SK-N-SH (cell line): ENCODE measurements around the gene TFEB. TPM values are rescaled to one million over a fixed set of nuclear protein-coding genes. Genes with fewer than 3 reads are reported as not detected.

Experiments
- CTCF ChIA-PET: fragments of 300-600, 350-600 bp; formaldehyde crosslinking; extraction: SDS; loops from one replicate; lab custom pipeline; 2021; lab: Yijun Ruan, JAX
- POLR2A ChIA-PET: fragments of 350-600 bp; sonication (Branson Sonifier 250); formaldehyde crosslinking; extraction: SDS; loops from one replicate; lab custom pipeline; 2020; ENCODE audit warnings: antibody characterized with exemption, inconsistent platforms; lab: Yijun Ruan, JAX
- DNase-seq: peaks from one replicate; pipeline ENCODE4 v3.0.0; 2012
- H2AFZ ChIP-seq: fragments of 200-600 bp; sonication (generic); 2 replicates; pipeline ENCODE4 v1.8.1; 2016; ENCODE audit warnings: antibody characterized with exemption, mild to moderate bottlenecking, low read depth
- H3F3A ChIP-seq: fragments of 200-600 bp; sonication (generic); replicated peaks from 2 replicates; pipeline ENCODE3; 2016; ENCODE audit warnings: antibody characterized with exemption, mild to moderate bottlenecking; ENCODE audit not compliant: insufficient read depth
- H3K27ac ChIP-seq, 2 experiments: fragments of 200-500 bp in 1 of 2; fragments of 200-600 bp in 1 of 2; sonication (Bioruptor generic) in 1 of 2; sonication (generic), shearing (Covaris generic) in 1 of 2; 2 replicates each; pipeline versions ENCODE4 v1.5.1 to v1.6.1; 2014 to 2016; ENCODE audit warnings: low read depth in 2 of 2, inconsistent platforms in 1 of 2, low read length in 1 of 2, mild to moderate bottlenecking in 1 of 2, mixed read lengths in 1 of 2
- H3K27me3 ChIP-seq: fragments of 200-600 bp; sonication (generic), shearing (Covaris generic); 2 replicates; pipeline ENCODE4 v1.6.1; 2016; ENCODE audit warnings: mixed run types; ENCODE audit not compliant: insufficient read depth
- H3K36me3 ChIP-seq, 2 experiments: fragments of 200-500 bp in 1 of 2; fragments of 200-600 bp in 1 of 2; sonication (Bioruptor generic) in 1 of 2; sonication (generic) in 1 of 2; replicated peaks in 1 of 2; 2 replicates each; pipeline versions ENCODE3 to v1.5.1; 2014 to 2016; ENCODE audit warnings: low read length in 1 of 2, mild to moderate bottlenecking in 1 of 2; ENCODE audit not compliant: insufficient read depth in 2 of 2, control insufficient read depth in 1 of 2
- H3K4me1 ChIP-seq, 2 experiments: fragments of 200-500 bp in 1 of 2; fragments of 200-600 bp in 1 of 2; sonication (Bioruptor generic) in 1 of 2; sonication (generic), shearing (Covaris generic) in 1 of 2; 2 replicates each; pipeline versions ENCODE4 v1.5.1 to v1.6.1; 2014 to 2016; ENCODE audit warnings: low read depth in 1 of 2, low read length in 1 of 2, mixed run types in 1 of 2; ENCODE audit not compliant: insufficient read depth in 2 of 2, control insufficient read depth in 1 of 2
- H3K4me2 ChIP-seq: fragments of 200-600 bp; sonication (generic), shearing (Covaris generic); 2 replicates; pipeline ENCODE4 v1.6.1; 2017; ENCODE audit warnings: mixed run types
- H3K4me3 ChIP-seq, 2 experiments: fragments of 200-500 bp in 1 of 2; fragments of 200-600 bp in 1 of 2; sonication (Bioruptor generic) in 1 of 2; sonication (generic), shearing (Covaris generic) in 1 of 2; 2 replicates each; pipeline versions ENCODE4 v1.5.1 to v1.8.1; 2014 to 2016; ENCODE audit warnings: low read depth in 2 of 2, inconsistent platforms in 1 of 2, low read length in 1 of 2, mild to moderate bottlenecking in 1 of 2, mixed read lengths in 1 of 2, moderate library complexity in 1 of 2
- H3K79me2 ChIP-seq: fragments of 200-600 bp; sonication (generic); 2 replicates; pipeline ENCODE4 v1.8.1; 2017; ENCODE audit warnings: mild to moderate bottlenecking; ENCODE audit not compliant: insufficient read depth
- H3K9ac ChIP-seq: fragments of 200-600 bp; sonication (generic); 2 replicates; pipeline ENCODE4 v1.6.1; 2017; ENCODE audit warnings: mixed run types
- H3K9me2 ChIP-seq: fragments of 200-600 bp; sonication (generic); 2 replicates; pipeline ENCODE4 v1.6.1; 2017; ENCODE audit warnings: mixed run types
- H3K9me3 ChIP-seq: fragments of 200-600 bp; sonication (generic); 2 replicates; pipeline ENCODE4 v1.6.1; 2017; ENCODE audit warnings: mixed run types, mild to moderate bottlenecking, moderate library complexity
- H4K20me1 ChIP-seq: fragments of 200-600 bp; sonication (generic); 2 replicates; pipeline ENCODE4 v1.6.1; 2017; ENCODE audit warnings: mild to moderate bottlenecking, mixed run types; ENCODE audit not compliant: insufficient read depth
- CHD2 ChIP-seq: fragments of 150-350 bp; IDR thresholded peaks from 2 replicates; pipeline ENCODE4 v1.6.1; 2018; ENCODE audit warnings: low read length; ENCODE audit not compliant: partially characterized antibody
- EP300 ChIP-seq, 2 experiments: IDR thresholded peaks; 2 replicates each; pipeline versions ENCODE4 v1.4.0 to v1.6.1; 2012; ENCODE audit warnings: borderline replicate concordance in 1 of 2, low read depth in 1 of 2, low read length in 1 of 2
- EZH2phosphoT487 ChIP-seq: fragments of 200-600 bp; sonication (generic); IDR thresholded peaks from 2 replicates; pipeline ENCODE4 v1.6.1; 2017; ENCODE audit warnings: low read depth, mixed run types, mild to moderate bottlenecking, antibody characterized with exemption, moderate library complexity, borderline replicate concordance
- FOSL2 ChIP-seq: IDR thresholded peaks from 2 replicates; pipeline ENCODE4 v1.4.0; 2012; ENCODE audit warnings: low read depth, mild to moderate bottlenecking, moderate library complexity, borderline replicate concordance
- FOXJ3 ChIP-seq: sonication (generic); formaldehyde crosslinking; IDR thresholded peaks from 2 replicates; pipeline ENCODE4 v1.5.1; 2020; ENCODE audit warnings: mild to moderate bottlenecking, missing genetic modification reagents
- FOXM1 ChIP-seq: IDR thresholded peaks from 2 replicates; pipeline ENCODE4 v1.4.0; 2012; ENCODE audit warnings: low read depth, mild to moderate bottlenecking
- GABPA ChIP-seq: IDR thresholded peaks from 2 replicates; pipeline ENCODE4 v1.4.0; 2012; ENCODE audit warnings: low read depth, mild to moderate bottlenecking
- GATA2 ChIP-seq: sonication (generic); formaldehyde crosslinking; IDR thresholded peaks from 2 replicates; pipeline ENCODE4 v1.5.0; 2020; ENCODE audit warnings: mild to moderate bottlenecking, missing genetic modification reagents
- JUND ChIP-seq: IDR thresholded peaks from 2 replicates; pipeline ENCODE4 v1.4.0; 2012
- MXI1 ChIP-seq: IDR thresholded peaks from 2 replicates; pipeline ENCODE4 v1.6.1; 2012; ENCODE audit warnings: mild to moderate bottlenecking, low read depth, low read length, improper control_type of control experiment
- NRF1 ChIP-seq: IDR thresholded peaks from 2 replicates; pipeline ENCODE4 v1.6.1; 2012; ENCODE audit warnings: low read depth, mild to moderate bottlenecking, low read length
- POLR2AphosphoS5 ChIP-seq: IDR thresholded peaks from 2 replicates; pipeline ENCODE4 v1.6.1; 2012; ENCODE audit warnings: low read depth, low read length
- RAD21 ChIP-seq: IDR thresholded peaks from 2 replicates; pipeline ENCODE4 v1.6.1; 2012; ENCODE audit warnings: mild to moderate bottlenecking, low read length
- RFX5 ChIP-seq: IDR thresholded peaks from 2 replicates; pipeline ENCODE4 v1.6.1; 2012; ENCODE audit warnings: mild to moderate bottlenecking, improper control_type of control experiment, low read length
- RXRA ChIP-seq: IDR thresholded peaks from 2 replicates; pipeline ENCODE4 v1.4.0; 2012; ENCODE audit warnings: low read depth, mild to moderate bottlenecking, borderline replicate concordance
- SIN3A ChIP-seq: IDR thresholded peaks from 2 replicates; pipeline ENCODE4 v1.6.1; 2012; ENCODE audit warnings: low read depth, mild to moderate bottlenecking, low read length, moderate library complexity, borderline replicate concordance
- SMC3 ChIP-seq: IDR thresholded peaks from 2 replicates; pipeline ENCODE4 v1.6.1; 2012; ENCODE audit warnings: low read depth, low read length, improper control_type of control experiment
- TCF12 ChIP-seq: IDR thresholded peaks from 2 replicates; pipeline ENCODE4 v1.4.0; 2012
- WGBS: methylation state at CpG from one replicate; pipeline ENCODE4 v1.1.6; 2017; ENCODE audit warnings: low lambda C conversion rate; 5-methylcytosine and 5-hydroxymethylcytosine counted together
- polyA plus RNA-seq, 3 experiments: library from polyadenylated mRNA; depleted of rRNA; stranded (reverse); fragments of >200 nt; gene quantifications; 2 replicates each; pipeline ENCODE4 v1.2.3, GENCODE V29; 2012
- TF ChIP-seq, protein P1 (sequence below): IDR thresholded peaks from 2 replicates; pipeline ENCODE4 v1.4.0; 2012; ENCODE audit warnings: low read depth, borderline replicate concordance
- TF ChIP-seq, protein P2 (sequence below): IDR thresholded peaks from 2 replicates; pipeline ENCODE4 v1.4.0; 2012; ENCODE audit warnings: low read depth
- TF ChIP-seq, protein P3 (sequence below): fragments of 200-600 bp; sonication (generic); IDR thresholded peaks from 2 replicates; pipeline ENCODE4 v1.6.1; 2017; ENCODE audit warnings: antibody characterized with exemption, mild to moderate bottlenecking, moderate library complexity
- TF ChIP-seq, protein P4 (sequence below): fragments of 150-350 bp; IDR thresholded peaks from 2 replicates; pipeline ENCODE4 v1.6.1; 2017; ENCODE audit warnings: antibody characterized with exemption, low read length, low read depth, borderline replicate concordance

TFEB gene
- polyA plus RNA-seq, 1 of the 3 experiments (the other 2 are of a cell fraction), result 6.2 TPM

DNA sequence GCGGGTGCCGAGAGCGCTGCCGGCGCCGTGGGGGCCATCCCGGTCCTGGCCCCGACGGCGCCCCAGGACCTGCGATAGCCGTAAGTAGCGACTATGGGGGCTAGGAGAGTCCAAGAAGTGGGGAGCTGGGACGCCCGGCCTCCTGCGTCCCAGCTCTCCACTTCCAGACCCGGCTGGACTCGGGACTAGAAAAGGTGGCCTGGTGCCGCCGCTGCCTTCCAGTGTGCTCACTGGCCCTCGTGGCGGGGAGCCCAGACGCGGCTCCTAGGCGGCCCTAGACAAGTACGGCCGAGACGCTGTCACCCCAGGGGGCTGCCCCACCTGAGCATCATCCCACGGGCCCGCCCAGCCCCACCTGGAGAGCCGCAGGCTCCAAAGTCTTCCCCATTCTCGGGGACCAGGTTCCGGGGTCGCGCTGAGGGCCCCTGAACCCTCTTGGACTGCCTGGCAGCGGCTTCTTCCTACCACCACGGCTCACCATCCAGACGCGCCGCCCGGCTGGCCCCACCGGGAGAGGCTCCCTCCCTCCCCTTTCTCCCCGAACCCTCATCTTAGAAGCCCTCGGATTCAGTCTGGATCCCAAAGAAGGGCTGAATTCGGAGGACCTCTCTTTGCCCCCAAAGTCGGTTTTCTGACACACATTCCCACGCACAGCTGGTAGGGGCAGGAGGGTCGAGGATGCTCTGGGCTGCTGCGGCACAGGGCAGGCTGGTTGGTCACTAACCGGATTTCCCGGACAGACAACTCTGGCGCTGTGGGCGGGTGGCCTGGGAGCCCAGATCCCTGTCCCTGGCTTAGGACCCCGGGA, 98.0 kb downstream of the TFEB start (continued):
- TF ChIP-seq, protein P1, sequence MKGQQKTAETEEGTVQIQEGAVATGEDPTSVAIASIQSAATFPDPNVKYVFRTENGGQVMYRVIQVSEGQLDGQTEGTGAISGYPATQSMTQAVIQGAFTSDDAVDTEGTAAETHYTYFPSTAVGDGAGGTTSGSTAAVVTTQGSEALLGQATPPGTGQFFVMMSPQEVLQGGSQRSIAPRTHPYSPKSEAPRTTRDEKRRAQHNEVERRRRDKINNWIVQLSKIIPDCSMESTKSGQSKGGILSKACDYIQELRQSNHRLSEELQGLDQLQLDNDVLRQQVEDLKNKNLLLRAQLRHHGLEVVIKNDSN, result no peak

DNA sequence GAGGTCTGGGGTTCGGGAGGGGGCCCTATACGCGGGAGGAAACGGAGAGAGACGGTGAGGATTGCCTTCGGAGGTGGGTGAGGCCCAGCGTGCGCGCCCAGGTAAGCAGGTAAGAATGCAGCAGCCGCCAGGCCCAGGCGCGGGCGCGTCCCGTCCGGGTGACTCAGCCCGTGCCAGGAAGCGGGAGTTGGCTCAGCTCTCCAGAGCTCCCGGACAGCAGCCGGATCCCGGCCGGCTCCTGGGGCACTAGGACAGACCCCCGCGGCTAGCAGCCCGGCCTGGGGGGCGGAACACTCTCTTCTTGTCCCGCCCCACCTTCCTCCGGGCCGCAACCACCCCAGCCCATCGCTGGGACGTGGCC, 98.6 kb downstream of the TFEB start:
- H3K27ac ChIP-seq, result no peak overlapping the region
- CTCF ChIA-PET, result interaction anchor here (0.9 to 1.4 kb wide), 3 partner anchors 13 to 46 kb away, joined by 3 to 5 read pairs (median 4); no protein-coding TSS in a partner anchor
- DNase-seq, result no peak
- H3K27me3 ChIP-seq, result peaks cover 2% of the 10 kb centered on the region; the same call in 1 of the 2 replicates
- WGBS, result 100% methylated on average over 6 of the region's 31 CpGs
- peaks cover 0 to 38% of the 10 kb centered on the region in 2 experiments; a peak in 1 of 4 replicates for H3K4me1 ChIP-seq
- H3K9ac ChIP-seq, result no peak overlapping the region
- H3K4me2 ChIP-seq, result no peak overlapping the region
- H3K4me3 ChIP-seq, result no peak overlapping the region
- H2AFZ ChIP-seq, result no peak overlapping the region
- H3K79me2 ChIP-seq, result no peaks in the 10 kb centered on the region
- no peaks in the 10 kb centered on the region for H3K36me3 ChIP-seq
- H3F3A ChIP-seq, result no peaks in the 10 kb centered on the region
- H4K20me1 ChIP-seq, result no peaks in the 10 kb centered on the region
- no peaks in the 10 kb centered on the region for H3K9me3 ChIP-seq
- POLR2A ChIA-PET, result no interaction called here
- TF ChIP-seq RAD21 (no peak), FOXJ3 (no peak), EZH2phosphoT487 (no peak), CHD2 (no peak), GATA2 (CRISPR knock-in tag) (no peak), RXRA (no peak)
- TF ChIP-seq, protein P2, sequence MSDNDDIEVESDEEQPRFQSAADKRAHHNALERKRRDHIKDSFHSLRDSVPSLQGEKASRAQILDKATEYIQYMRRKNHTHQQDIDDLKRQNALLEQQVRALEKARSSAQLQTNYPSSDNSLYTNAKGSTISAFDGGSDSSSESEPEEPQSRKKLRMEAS, result no peak
- no peaks in the 10 kb centered on the region for H3K9me2 ChIP-seq

DNA sequence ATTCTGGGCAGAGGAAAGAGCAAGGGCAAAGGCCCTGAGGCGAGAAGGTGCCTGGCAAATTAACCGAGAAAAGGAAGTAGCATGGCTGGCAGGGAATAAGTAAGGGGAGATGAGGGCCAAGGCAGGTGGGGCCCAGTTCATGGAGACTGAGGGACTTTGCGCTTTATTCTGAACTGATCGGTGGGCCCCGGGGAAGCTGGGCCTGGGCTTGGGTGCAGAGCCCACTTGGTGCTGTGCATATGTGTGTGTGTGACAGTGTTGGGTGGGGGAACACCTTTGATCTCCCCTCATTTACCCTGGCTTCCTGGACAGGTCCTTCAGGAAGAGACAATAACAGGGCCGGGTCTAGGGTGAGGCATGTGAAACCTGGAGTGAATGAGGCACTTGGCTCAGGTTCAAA, 100.0 kb downstream of the TFEB start:
- DNase-seq, result no peak
- Histone ChIP-seq H3K9me2 (no peaks in the 10 kb centered on the region), H3K9ac (no peak overlapping the region), H3K4me1 (peaks cover 0 to 37% of the 10 kb centered on the region in 2 experiments; a peak in 1 of 4 replicates), H3K4me2 (no peak overlapping the region), H3K9me3 (no peaks in the 10 kb centered on the region), H3K36me3 (no peaks in the 10 kb centered on the region), H4K20me1 (no peaks in the 10 kb centered on the region), H3K4me3 (no peak overlapping the region), H3K79me2 (no peaks in the 10 kb centered on the region), H3F3A (no peaks in the 10 kb centered on the region), H3K27ac (peak overlapping the region in 1 of 2 experiments; percentile 7; a peak in 2 of 4 replicates), H3K27me3 (peaks cover 5% of the 10 kb centered on the region; the same call in 1 of the 2 replicates), H2AFZ (no peak overlapping the region)
- POLR2A ChIA-PET, result no interaction called here
- CTCF ChIA-PET, result interaction anchor here (1.4 to 2.3 kb wide), 6 partner anchors 10 to 267 kb away, joined by 3 to 17 read pairs (median 4); partner anchors contain the start of gene TOMM6
- WGBS, result 84% methylated on average over 6 of the region's 6 CpGs
- TF ChIP-seq EZH2phosphoT487 (no peak), MXI1 (no peak), TCF12 (no peak), NRF1 (no peak), FOSL2 (no peak), EP300 (IDR thresholded peaks at IDR 0.05; ENCODE audit: borderline replicate concordance in 1 of 2, low read depth in 1 of 2, low read length in 1 of 2) (no peak), SMC3 (no peak), JUND (no peak), POLR2AphosphoS5 (no peak), SIN3A (no peak), GABPA (no peak), RFX5 (no peak), FOXM1 (no peak)
- TF ChIP-seq, protein P3, sequence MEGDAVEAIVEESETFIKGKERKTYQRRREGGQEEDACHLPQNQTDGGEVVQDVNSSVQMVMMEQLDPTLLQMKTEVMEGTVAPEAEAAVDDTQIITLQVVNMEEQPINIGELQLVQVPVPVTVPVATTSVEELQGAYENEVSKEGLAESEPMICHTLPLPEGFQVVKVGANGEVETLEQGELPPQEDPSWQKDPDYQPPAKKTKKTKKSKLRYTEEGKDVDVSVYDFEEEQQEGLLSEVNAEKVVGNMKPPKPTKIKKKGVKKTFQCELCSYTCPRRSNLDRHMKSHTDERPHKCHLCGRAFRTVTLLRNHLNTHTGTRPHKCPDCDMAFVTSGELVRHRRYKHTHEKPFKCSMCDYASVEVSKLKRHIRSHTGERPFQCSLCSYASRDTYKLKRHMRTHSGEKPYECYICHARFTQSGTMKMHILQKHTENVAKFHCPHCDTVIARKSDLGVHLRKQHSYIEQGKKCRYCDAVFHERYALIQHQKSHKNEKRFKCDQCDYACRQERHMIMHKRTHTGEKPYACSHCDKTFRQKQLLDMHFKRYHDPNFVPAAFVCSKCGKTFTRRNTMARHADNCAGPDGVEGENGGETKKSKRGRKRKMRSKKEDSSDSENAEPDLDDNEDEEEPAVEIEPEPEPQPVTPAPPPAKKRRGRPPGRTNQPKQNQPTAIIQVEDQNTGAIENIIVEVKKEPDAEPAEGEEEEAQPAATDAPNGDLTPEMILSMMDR, result no peak
- TF ChIP-seq, protein P4, sequence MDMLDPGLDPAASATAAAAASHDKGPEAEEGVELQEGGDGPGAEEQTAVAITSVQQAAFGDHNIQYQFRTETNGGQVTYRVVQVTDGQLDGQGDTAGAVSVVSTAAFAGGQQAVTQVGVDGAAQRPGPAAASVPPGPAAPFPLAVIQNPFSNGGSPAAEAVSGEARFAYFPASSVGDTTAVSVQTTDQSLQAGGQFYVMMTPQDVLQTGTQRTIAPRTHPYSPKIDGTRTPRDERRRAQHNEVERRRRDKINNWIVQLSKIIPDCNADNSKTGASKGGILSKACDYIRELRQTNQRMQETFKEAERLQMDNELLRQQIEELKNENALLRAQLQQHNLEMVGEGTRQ, result no peak
- TF ChIP-seq, protein P1, result no peak
